ENCODE measurements around the gene NEK3.
A peak's percentile ranks its signal among the peaks of the same experiment; 100 is the strongest.
"Not testable (repeated sequence)": the region's sequence is repeated elsewhere in the genome, so short reads cannot be mapped to it uniquely, and the experiment has no call there.

NEK3 gene

GRCh38 chr13:52169839-52170238, 10.4 kb upstream of the NEK3 start:
- no peak for DNase-seq

- no peak for DNase-seq
These were observed 6.0 kb upstream of the NEK3 start for GRCh38 chr13:52165411-52165810.

- peak; percentile 48 for DNase-seq
These were observed 5.6 kb upstream of the NEK3 start for GRCh38 chr13:52164989-52165388.

- DNase-seq = not testable (repeated sequence)
These were observed 4.5 kb upstream of the NEK3 start for GRCh38 chr13:52163878-52164277.

- DNase-seq = no peak
These were observed 3.1 kb upstream of the NEK3 start for GRCh38 chr13:52162279-52163101.

- DNase-seq = no peak
These were observed 1.8 kb upstream of the NEK3 start for GRCh38 chr13:52161181-52161646.

GRCh38 chr13:52160506-52160905, 1.1 kb upstream of the NEK3 start:
- no peak for DNase-seq

GRCh38 chr13:52160053-52160452, 656 bp upstream of the NEK3 start:
- DNase-seq = no peak

GRCh38 chr13:52158629-52159158, 703 bp downstream of the NEK3 start:
- DNase-seq = peak; percentile 43

- no peak for DNase-seq
These were observed 2.6 kb downstream of the NEK3 start for GRCh38 chr13:52156724-52157261.

- no peak for DNase-seq
These were observed 4.2 kb downstream of the NEK3 start for GRCh38 chr13:52155177-52155576.

GRCh38 chr13:52147225-52147624, 12.2 kb downstream of the NEK3 start:
- no peak for DNase-seq

GRCh38 chr13:52141299-52141698, 18.1 kb downstream of the NEK3 start:
- no peak for DNase-seq

GRCh38 chr13:52137489-52137888, 21.9 kb downstream of the NEK3 start:
- DNase-seq = no peak

- DNase-seq = no peak
These were observed 22.6 kb downstream of the NEK3 start for GRCh38 chr13:52136763-52137162.

GRCh38 chr13:52130641-52131040, 28.8 kb downstream of the NEK3 start:
- no peak for DNase-seq

- DNase-seq = peak; percentile 40
These were observed 30.4 kb downstream of the NEK3 start, which contains the start of gene NEK5 for GRCh38 chr13:52128714-52129700. Gene NEK5 (minus strand): TSS chr13:52129073. CDS start chr13:52127482, 1,591 bp downstream.

GRCh38 chr13:52127783-52128702, 31.4 kb downstream of the NEK3 start:
- peak; percentile 83 for DNase-seq

GRCh38 chr13:52127378-52127777, 32.0 kb downstream of the NEK3 start:
- DNase-seq = no peak

- DNase-seq = no peak
These were observed 33.9 kb downstream of the NEK3 start for GRCh38 chr13:52125547-52125946.

GRCh38 chr13:52118595-52118994, 40.8 kb downstream of the NEK3 start:
- no peak for DNase-seq

- DNase-seq = no peak
These were observed 41.3 kb downstream of the NEK3 start for GRCh38 chr13:52118095-52118494.
